ENCODE measurements around the gene DDAH2.

DNA sequence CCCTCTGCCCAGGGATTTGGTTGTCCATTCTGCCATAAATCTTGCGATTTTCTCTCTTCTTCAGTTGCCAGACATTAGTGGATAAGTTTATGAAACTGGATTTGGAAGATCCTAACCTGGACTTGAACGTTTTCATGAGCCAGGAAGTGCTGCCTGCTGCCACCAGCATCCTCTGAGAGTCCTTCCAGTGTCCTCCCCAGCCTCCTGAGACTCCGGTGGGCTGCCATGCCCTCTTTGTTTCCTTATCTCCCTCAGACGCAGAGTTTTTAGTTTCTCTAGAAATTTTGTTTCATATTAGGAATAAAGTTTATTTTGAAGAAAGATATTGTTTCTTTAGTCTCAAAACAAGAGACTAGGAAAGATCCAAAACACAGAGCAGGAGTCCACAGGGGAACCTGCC, 33.3 kb upstream of the DDAH2 start, which contains the start of gene SAPCD1:
- TF ChIP-seq, protein P1, sequence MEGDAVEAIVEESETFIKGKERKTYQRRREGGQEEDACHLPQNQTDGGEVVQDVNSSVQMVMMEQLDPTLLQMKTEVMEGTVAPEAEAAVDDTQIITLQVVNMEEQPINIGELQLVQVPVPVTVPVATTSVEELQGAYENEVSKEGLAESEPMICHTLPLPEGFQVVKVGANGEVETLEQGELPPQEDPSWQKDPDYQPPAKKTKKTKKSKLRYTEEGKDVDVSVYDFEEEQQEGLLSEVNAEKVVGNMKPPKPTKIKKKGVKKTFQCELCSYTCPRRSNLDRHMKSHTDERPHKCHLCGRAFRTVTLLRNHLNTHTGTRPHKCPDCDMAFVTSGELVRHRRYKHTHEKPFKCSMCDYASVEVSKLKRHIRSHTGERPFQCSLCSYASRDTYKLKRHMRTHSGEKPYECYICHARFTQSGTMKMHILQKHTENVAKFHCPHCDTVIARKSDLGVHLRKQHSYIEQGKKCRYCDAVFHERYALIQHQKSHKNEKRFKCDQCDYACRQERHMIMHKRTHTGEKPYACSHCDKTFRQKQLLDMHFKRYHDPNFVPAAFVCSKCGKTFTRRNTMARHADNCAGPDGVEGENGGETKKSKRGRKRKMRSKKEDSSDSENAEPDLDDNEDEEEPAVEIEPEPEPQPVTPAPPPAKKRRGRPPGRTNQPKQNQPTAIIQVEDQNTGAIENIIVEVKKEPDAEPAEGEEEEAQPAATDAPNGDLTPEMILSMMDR (IDR thresholded peaks at IDR 0.05) = no peak
- TF ChIP-seq EP300 (IDR thresholded peaks at IDR 0.05) = no peak
- TF ChIP-seq POLR2A (IDR thresholded peaks at IDR 0.05) = no peak

Measured in sigmoid colon (tissue), 4 donors.